ENCODE data around the gene ELP4. TPM values are rescaled to one million over a fixed set of nuclear protein-coding genes. Genes with fewer than 3 reads are reported as not detected.

ELP4 gene
- total RNA-seq, 5 donors from 2014 or later (not counting 1 experiment from before 2014, with no cell fraction given): 15.9 to 22.2 (median 17.2) TPM

DNA sequence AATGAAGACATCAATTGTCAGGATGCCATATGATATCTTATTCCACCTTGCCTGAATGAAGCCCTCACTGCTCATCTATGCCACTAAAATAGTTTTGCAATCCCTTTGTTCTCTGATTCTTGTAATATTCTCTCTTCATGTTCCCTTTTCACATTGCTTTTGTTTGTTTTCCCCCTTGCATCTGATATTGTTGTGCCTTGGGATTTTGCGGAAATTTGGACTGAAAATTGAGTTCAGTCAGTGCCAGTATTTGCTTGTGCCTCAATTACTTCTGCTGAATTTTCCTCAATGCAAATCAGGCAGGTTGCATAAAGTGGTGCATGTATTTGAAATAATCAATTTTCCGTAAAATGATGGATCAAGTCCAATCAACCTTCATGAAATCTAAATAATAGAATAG is 203.3 kb downstream of the ELP4 start:
- Mint-ChIP-seq H3K27me3 (no peaks in the 10 kb centered on the region), H3K9me3 (no peaks in the 10 kb centered on the region), H3K27ac (no peak overlapping the region), H3K4me1 (no peaks in the 10 kb centered on the region), H3K36me3 (peaks cover 24% of the 10 kb centered on the region), H3K4me3 (no peak overlapping the region)
- no peaks in the 10 kb centered on the region for H3K27me3 ChIP-seq (replicated peaks in 1 of 2; ENCODE audit: control insufficient read depth in 2 of 2, extremely low read depth in 1 of 2, insufficient read depth in 2 of 2, low read length in 1 of 2)
- H3K9me3 ChIP-seq: no peaks in the 10 kb centered on the region
- ChIA-PET CTCF (no interaction called here), POLR2A (no interaction called here)
- H3K4me3 ChIP-seq (ENCODE audit: control insufficient read depth in 1 of 2, extremely low read depth in 1 of 2, low read length in 1 of 2): no peak overlapping the region
- no peaks in the 10 kb centered on the region for H3K36me3 ChIP-seq (ENCODE audit: control insufficient read depth in 2 of 2, extremely low read depth in 1 of 2, insufficient read depth in 1 of 2, low read length in 1 of 2)
- WGBS (ENCODE audit: insufficient coverage): 100% methylated on average over 1 of the region's 2 CpGs
- no peak overlapping the region for H3K27ac ChIP-seq (ENCODE audit: low read length)
- no peak for DNase-seq
- no peaks in the 10 kb centered on the region for H3K4me1 ChIP-seq (ENCODE audit: control insufficient read depth in 1 of 2, extremely low read depth in 1 of 2, insufficient read depth in 2 of 2, low read length in 2 of 2)
- ATAC-seq (replicated peaks in 1 of 4): no peak

DNA sequence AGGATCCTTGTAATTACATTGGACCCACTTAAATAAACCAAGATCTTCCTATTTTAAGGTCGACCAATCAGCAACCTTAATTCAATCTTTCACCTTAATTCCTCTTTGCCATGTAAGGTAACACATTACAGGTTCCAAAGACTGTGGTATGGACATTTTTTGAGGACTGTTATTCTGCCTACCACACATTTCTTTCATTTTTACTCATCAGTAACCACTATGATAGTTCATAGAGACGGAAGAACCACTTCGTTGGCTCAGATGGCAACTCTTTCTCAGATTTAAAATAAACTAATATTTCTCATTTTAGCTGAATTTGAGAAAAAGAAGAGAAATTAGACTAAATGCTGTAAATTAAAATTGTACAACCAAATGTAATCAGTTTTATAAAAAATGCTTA is 205.3 kb downstream of the ELP4 start:
- Mint-ChIP-seq H3K36me3 (peaks cover 23% of the 10 kb centered on the region), H3K27me3 (no peaks in the 10 kb centered on the region), H3K27ac (no peak overlapping the region), H3K9me3 (no peaks in the 10 kb centered on the region), H3K4me1 (no peaks in the 10 kb centered on the region), H3K4me3 (no peak overlapping the region)
- Histone ChIP-seq H3K27ac (ENCODE audit: low read length) (no peak overlapping the region), H3K9me3 (no peaks in the 10 kb centered on the region), H3K36me3 (ENCODE audit: control insufficient read depth in 2 of 2, extremely low read depth in 1 of 2, insufficient read depth in 1 of 2, low read length in 1 of 2) (no peaks in the 10 kb centered on the region), H3K4me1 (ENCODE audit: control insufficient read depth in 1 of 2, extremely low read depth in 1 of 2, insufficient read depth in 2 of 2, low read length in 2 of 2) (no peaks in the 10 kb centered on the region), H3K27me3 (replicated peaks in 1 of 2; ENCODE audit: control insufficient read depth in 2 of 2, extremely low read depth in 1 of 2, insufficient read depth in 2 of 2, low read length in 1 of 2) (no peaks in the 10 kb centered on the region), H3K4me3 (ENCODE audit: control insufficient read depth in 1 of 2, extremely low read depth in 1 of 2, low read length in 1 of 2) (no peak overlapping the region)
- ATAC-seq (replicated peaks in 1 of 4): no peak
- no CpG with 5 or more reads among the region's 3 CpGs for WGBS (ENCODE audit: insufficient coverage)
- POLR2A ChIA-PET: no interaction called here
- CTCF ChIA-PET: interaction anchor here in 1 of 2 donors (0.6 kb wide), 1 partner anchor 1558 kb away, joined by 3 read pairs; no protein-coding TSS in a partner anchor
- DNase-seq: no peak

DNA sequence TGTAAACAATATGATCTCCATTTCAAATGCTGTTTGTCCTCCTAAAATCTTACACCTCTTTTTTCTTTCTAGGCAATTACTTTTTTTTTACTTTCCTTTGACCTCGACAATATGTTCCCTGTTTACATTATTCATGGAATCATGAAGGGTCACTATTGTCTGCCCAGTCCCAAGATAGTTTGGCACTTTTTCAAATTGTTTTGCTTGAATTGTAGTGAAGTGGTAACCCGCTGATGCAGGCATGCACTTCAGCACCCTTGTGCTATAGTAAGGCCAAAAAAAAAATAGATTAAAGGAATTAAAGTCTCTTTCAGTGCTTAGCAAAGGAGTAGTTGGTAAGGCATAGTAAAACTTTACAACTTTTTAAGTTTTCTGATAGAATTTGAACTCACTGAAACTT is 210.7 kb downstream of the ELP4 start:
- ATAC-seq (replicated peaks in 1 of 4) (no peak), DNase-seq (no peak)
- no peak overlapping the region for H3K4me3 Mint-ChIP-seq
- H3K4me1 Mint-ChIP-seq: peaks cover 0 to 5% (median 2%) of the 10 kb centered on the region in 3 donors
- H3K9me3 Mint-ChIP-seq: no peaks in the 10 kb centered on the region
- Histone ChIP-seq H3K4me1 (ENCODE audit: control insufficient read depth in 1 of 2, extremely low read depth in 1 of 2, insufficient read depth in 2 of 2, low read length in 2 of 2) (no peaks in the 10 kb centered on the region), H3K27ac (ENCODE audit: low read length) (no peak overlapping the region), H3K9me3 (no peaks in the 10 kb centered on the region), H3K27me3 (replicated peaks in 1 of 2; ENCODE audit: control insufficient read depth in 2 of 2, extremely low read depth in 1 of 2, insufficient read depth in 2 of 2, low read length in 1 of 2) (no peaks in the 10 kb centered on the region), H3K36me3 (ENCODE audit: control insufficient read depth in 2 of 2, extremely low read depth in 1 of 2, insufficient read depth in 1 of 2, low read length in 1 of 2) (peaks cover 0 to 11% of the 10 kb centered on the region in 2 donors), H3K4me3 (ENCODE audit: control insufficient read depth in 1 of 2, extremely low read depth in 1 of 2, low read length in 1 of 2) (no peak overlapping the region)
- H3K27ac Mint-ChIP-seq: no peak overlapping the region
- no peaks in the 10 kb centered on the region for H3K27me3 Mint-ChIP-seq
- peaks cover 57% of the 10 kb centered on the region for H3K36me3 Mint-ChIP-seq
- ChIA-PET CTCF (no interaction called here), POLR2A (no interaction called here)
- 100% methylated on average over 1 of the region's 2 CpGs for WGBS (ENCODE audit: insufficient coverage)

DNA sequence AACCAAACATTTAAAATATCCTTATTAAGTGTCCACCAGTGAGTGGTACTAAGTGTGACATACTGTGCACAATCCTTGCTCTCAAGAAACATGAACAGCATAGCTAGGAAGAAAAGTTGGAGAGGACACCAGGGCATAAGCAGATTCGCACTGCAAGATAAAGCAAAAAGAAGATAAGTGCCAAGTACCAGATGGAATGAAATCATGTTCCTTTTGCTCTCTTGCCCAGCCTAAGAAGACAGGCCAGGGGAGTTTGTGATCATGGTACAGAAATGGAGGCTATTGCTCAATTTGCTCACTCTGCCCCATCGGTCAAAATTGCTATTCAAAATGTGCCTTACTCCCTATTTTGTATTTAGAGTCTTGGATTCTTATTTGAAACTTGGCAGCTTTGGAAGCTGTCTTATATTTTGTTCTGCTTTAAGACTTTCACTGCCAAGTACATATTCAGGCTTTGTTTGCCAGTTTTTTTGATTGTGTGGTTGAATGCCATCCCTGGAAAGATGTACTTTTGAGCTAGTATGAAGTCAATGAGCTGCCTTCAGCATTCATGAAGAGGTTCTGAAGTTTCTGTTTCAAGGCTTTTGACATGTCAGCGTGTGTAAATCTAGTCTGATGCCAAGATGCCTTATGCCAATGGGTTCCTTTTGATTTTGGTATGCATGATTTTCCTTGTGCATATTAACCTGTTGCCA is 211.3 kb downstream of the ELP4 start:
- POLR2A ChIA-PET: no interaction called here
- peaks cover 63% of the 10 kb centered on the region for H3K36me3 Mint-ChIP-seq

DNA sequence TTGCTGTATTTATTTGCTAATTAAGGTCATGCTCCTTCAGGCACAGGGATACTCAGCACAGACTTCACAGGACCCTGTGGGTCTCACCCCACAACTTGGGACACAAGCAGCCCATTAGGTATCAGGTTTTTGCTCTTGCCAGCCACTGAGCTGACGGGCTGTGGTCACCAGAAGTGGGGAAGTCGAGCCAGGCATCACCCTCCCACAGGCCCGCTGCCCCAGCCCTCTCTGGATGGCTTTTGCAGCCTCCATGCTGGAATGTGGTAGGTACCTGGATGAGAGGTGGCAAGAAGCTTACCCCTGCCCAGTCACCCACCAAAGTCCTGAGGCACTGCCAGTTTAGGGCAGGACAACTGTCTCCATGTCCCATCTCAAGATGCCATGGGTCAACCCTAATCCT is 213.2 kb downstream of the ELP4 start:
- Histone ChIP-seq H3K27me3 (replicated peaks in 1 of 2; ENCODE audit: control insufficient read depth in 2 of 2, extremely low read depth in 1 of 2, insufficient read depth in 2 of 2, low read length in 1 of 2) (no peaks in the 10 kb centered on the region), H3K36me3 (ENCODE audit: control insufficient read depth in 2 of 2, extremely low read depth in 1 of 2, insufficient read depth in 1 of 2, low read length in 1 of 2) (peaks cover 0 to 11% of the 10 kb centered on the region in 2 donors), H3K4me1 (ENCODE audit: control insufficient read depth in 1 of 2, extremely low read depth in 1 of 2, insufficient read depth in 2 of 2, low read length in 2 of 2) (no peaks in the 10 kb centered on the region), H3K27ac (ENCODE audit: low read length) (no peak overlapping the region), H3K9me3 (no peaks in the 10 kb centered on the region), H3K4me3 (ENCODE audit: control insufficient read depth in 1 of 2, extremely low read depth in 1 of 2, low read length in 1 of 2) (no peak overlapping the region)
- WGBS (ENCODE audit: insufficient coverage): 80% methylated on average over 1 of the region's 3 CpGs
- Mint-ChIP-seq H3K27ac (no peak overlapping the region), H3K9me3 (no peaks in the 10 kb centered on the region), H3K36me3 (peaks cover 61% of the 10 kb centered on the region), H3K4me3 (no peak overlapping the region), H3K27me3 (no peaks in the 10 kb centered on the region), H3K4me1 (peaks cover 0 to 5% (median 2%) of the 10 kb centered on the region in 3 donors)
- ATAC-seq (replicated peaks in 1 of 4) (no peak), DNase-seq (no peak)
- ChIA-PET CTCF (no interaction called here), POLR2A (no interaction called here)

More for the DNA sequence above, 211.3 kb downstream of the ELP4 start:
- Mint-ChIP-seq H3K4me3 (no peak overlapping the region), H3K9me3 (no peaks in the 10 kb centered on the region), H3K4me1 (peaks cover 0 to 5% (median 2%) of the 10 kb centered on the region in 3 donors), H3K27me3 (no peaks in the 10 kb centered on the region), H3K27ac (no peak overlapping the region)
- CTCF ChIA-PET: no interaction called here
- Histone ChIP-seq H3K9me3 (no peaks in the 10 kb centered on the region), H3K4me3 (ENCODE audit: control insufficient read depth in 1 of 2, extremely low read depth in 1 of 2, low read length in 1 of 2) (no peak overlapping the region), H3K4me1 (ENCODE audit: control insufficient read depth in 1 of 2, extremely low read depth in 1 of 2, insufficient read depth in 2 of 2, low read length in 2 of 2) (no peaks in the 10 kb centered on the region), H3K27ac (ENCODE audit: low read length) (no peak overlapping the region), H3K36me3 (ENCODE audit: control insufficient read depth in 2 of 2, extremely low read depth in 1 of 2, insufficient read depth in 1 of 2, low read length in 1 of 2) (peaks cover 0 to 11% of the 10 kb centered on the region in 2 donors), H3K27me3 (replicated peaks in 1 of 2; ENCODE audit: control insufficient read depth in 2 of 2, extremely low read depth in 1 of 2, insufficient read depth in 2 of 2, low read length in 1 of 2) (no peaks in the 10 kb centered on the region)
- WGBS (ENCODE audit: insufficient coverage): 100% methylated on average over 2 of the region's 3 CpGs
- DNase-seq (no peak), ATAC-seq (replicated peaks in 1 of 4) (no peak)

DNA sequence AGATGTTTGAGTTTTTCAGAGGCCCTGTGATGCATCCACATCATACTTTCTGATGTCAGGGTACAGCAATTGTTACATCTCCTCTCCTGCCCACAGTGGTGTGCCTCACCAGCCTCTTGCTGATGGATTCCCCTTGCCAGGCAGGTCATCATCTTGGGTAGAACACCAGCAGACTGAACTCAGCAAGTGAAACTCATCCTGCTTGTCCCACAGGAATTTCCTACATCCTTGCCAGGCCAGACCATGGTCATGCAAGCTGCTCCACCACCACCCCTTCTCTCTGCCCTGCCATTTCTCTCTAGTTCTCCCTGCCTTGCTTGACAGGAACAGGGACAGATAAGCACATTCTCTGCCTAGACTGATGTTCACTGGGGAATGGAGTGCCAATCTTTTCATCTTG is 215.6 kb downstream of the ELP4 start:
- ChIA-PET POLR2A (no interaction called here), CTCF (no interaction called here)
- no peak for ATAC-seq (replicated peaks in 1 of 4)
- Mint-ChIP-seq H3K9me3 (no peaks in the 10 kb centered on the region), H3K36me3 (peaks cover 60% of the 10 kb centered on the region), H3K4me3 (no peak overlapping the region), H3K4me1 (peaks cover 0 to 5% (median 2%) of the 10 kb centered on the region in 3 donors), H3K27ac (no peak overlapping the region), H3K27me3 (no peaks in the 10 kb centered on the region)
- Histone ChIP-seq H3K4me1 (ENCODE audit: control insufficient read depth in 1 of 2, extremely low read depth in 1 of 2, insufficient read depth in 2 of 2, low read length in 2 of 2) (no peaks in the 10 kb centered on the region), H3K27me3 (replicated peaks in 1 of 2; ENCODE audit: control insufficient read depth in 2 of 2, extremely low read depth in 1 of 2, insufficient read depth in 2 of 2, low read length in 1 of 2) (no peaks in the 10 kb centered on the region), H3K9me3 (no peaks in the 10 kb centered on the region), H3K27ac (ENCODE audit: low read length) (no peak overlapping the region), H3K36me3 (ENCODE audit: control insufficient read depth in 2 of 2, extremely low read depth in 1 of 2, insufficient read depth in 1 of 2, low read length in 1 of 2) (peaks cover 0 to 11% of the 10 kb centered on the region in 2 donors), H3K4me3 (ENCODE audit: control insufficient read depth in 1 of 2, extremely low read depth in 1 of 2, low read length in 1 of 2) (no peak overlapping the region)
- DNase-seq: no peak

DNA sequence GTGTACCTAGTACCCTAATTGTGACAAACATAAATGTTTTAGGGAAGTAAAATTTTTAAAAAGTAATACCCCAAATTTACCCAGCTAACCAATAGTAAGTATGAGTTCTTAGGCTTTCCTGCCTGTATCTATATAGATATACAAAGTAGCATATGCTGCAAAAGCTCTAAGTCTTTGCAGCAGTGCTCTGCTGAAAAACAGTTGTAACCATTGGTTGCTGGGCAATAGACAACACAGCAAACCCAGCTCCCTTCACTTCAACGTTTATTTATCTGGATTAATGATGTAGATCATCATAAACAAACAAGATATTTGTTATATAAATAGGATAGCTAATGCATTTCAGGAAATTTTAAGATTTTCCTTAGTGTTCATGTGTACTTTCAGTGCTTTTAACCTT is 218.9 kb downstream of the ELP4 start:
- no peak overlapping the region for H3K27ac ChIP-seq (ENCODE audit: low read length)
- H3K27me3 ChIP-seq (replicated peaks in 1 of 2; ENCODE audit: control insufficient read depth in 2 of 2, extremely low read depth in 1 of 2, insufficient read depth in 2 of 2, low read length in 1 of 2): no peaks in the 10 kb centered on the region
- WGBS (ENCODE audit: insufficient coverage): no CpG with 5 or more reads among the region's 1 CpG
- no peak overlapping the region for H3K4me3 ChIP-seq (ENCODE audit: control insufficient read depth in 1 of 2, extremely low read depth in 1 of 2, low read length in 1 of 2)
- H3K9me3 ChIP-seq: peaks cover 8% of the 10 kb centered on the region
- DNase-seq (no peak), ATAC-seq (replicated peaks in 1 of 4) (no peak)
- Mint-ChIP-seq H3K4me1 (peaks cover 0 to 4% (median 0%) of the 10 kb centered on the region in 3 donors), H3K4me3 (no peak overlapping the region), H3K27ac (no peak overlapping the region), H3K27me3 (no peaks in the 10 kb centered on the region), H3K36me3 (peaks cover 59% of the 10 kb centered on the region), H3K9me3 (peaks cover 6 to 19% (median 16%) of the 10 kb centered on the region in 3 donors)
- H3K4me1 ChIP-seq (ENCODE audit: control insufficient read depth in 1 of 2, extremely low read depth in 1 of 2, insufficient read depth in 2 of 2, low read length in 2 of 2): no peaks in the 10 kb centered on the region
- POLR2A ChIA-PET: no interaction called here
- CTCF ChIA-PET: no interaction called here
- H3K36me3 ChIP-seq (ENCODE audit: control insufficient read depth in 2 of 2, extremely low read depth in 1 of 2, insufficient read depth in 1 of 2, low read length in 1 of 2): peaks cover 0 to 4% of the 10 kb centered on the region in 2 donors

Measured in T-cell (primary cell).